Measurements from ENCODE around the gene NRG2. TPM values are rescaled to one million over a fixed set of nuclear protein-coding genes. Genes with fewer than 3 reads are reported as not detected.
A peak's percentile ranks its signal among the peaks of the same experiment; 100 is the strongest.

Gene NRG2
- 0.17 and 0.48 TPM in 2 replicates for total RNA-seq (2014; rRNA removed; shearing (Covaris generic))

DNA sequence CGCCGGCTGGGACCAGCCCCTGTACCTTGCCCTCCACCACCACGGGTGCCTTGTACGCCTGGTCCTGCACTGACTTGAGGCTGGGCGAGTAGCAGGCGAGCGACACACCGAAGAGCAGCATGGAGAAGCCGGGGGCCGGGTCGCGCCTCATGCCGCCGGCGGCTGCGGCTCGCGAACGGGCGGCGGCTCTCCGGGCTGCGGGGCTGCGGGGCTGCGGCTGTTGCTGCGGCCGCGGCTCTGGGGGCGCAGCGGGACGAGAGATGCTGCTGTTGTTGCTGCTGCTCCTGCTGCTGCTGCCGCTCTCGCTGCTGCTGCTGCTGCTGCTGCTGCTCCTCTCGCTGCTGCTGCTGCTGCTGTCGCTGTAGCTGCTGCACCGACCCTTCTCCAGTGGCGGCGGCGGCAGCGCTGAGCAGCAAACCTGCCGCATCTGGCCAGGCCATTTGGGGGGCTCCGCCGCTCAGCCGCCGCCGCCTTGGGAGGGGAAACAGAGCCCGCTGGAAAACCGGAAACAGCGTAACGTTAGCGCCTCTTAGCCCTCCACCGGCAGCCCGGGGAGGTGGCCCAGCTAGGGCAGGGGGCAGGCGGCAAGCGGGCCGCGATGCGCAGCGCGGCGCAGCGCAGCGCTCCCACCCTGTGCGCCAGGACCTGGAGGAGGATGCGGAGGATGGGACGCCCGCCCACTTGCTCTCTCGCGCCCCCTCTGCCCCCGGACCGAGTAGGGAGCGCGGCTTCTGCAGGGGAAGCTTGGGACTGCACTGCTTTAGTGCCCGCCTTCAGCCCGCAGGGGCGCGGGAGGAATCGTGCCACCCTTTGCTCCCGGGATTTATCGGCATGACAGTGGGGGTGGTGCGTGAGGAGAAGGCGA is at the start of gene NRG2:
Gene NRG2 (minus strand): TSS at position 657 of the 865 bp plus-strand sequence.
- DNase-seq (ENCODE audit: low read depth) = peak; percentile 84

DNA sequence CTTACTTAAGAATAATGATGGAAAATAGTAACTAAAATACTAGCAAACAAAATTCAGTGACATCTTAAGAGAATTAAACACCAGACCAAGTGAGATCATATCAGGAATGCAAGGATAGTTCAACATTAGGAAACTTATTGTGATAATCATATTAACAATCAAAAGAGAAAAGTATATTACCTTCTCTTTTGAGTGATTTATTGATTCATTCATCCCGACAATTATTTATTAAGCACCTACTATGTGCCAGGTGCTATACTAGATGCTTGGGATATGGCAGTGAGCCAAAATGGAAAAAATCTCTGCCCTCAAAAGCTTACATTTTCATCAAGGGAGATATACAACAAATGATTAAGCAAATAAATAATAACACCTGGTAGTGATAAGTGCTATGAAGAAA is 47.2 kb upstream of the NRG2 start:
- DNase-seq (ENCODE audit: low read depth) = no peak

DNA sequence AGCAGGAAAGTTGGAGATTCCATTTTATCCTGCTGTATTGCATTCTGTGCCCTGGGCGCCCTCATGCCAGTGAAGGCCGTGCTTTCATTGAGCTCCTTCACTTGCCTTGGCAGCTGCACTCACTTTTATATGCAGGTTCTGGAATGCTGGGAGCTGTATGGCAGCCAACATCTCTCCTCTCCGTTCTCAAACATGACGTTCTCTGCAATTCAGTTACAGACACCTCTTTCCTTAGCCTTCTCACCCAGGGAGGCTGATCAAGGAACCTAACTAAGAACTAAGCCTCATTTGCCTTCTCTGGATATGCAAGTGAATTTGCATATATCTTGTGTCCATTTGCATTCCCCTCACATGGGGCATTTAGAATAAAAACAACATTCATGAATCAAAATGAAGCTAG is 41.4 kb upstream of the NRG2 start:
- DNase-seq (ENCODE audit: low read depth) = no peak

DNA sequence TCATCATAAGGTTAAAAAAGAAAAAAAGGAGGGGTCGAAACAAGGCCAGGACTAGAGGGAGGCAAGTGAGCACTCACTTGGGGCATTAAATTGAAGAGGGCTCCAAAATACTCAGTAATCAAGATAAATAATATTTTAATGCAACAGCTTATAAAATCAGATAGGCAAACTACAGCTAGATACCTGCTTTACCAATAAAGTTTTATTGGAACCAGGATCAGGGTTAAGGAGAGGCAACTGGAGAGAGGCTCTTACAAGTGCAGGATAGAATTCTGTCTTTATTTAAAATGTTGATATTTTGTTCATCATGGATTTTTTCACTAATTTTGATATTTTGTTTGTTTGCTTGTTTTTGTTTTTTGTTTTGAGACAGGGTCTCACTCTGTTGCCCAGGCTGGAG is 40.6 kb upstream of the NRG2 start:
- DNase-seq (ENCODE audit: low read depth) = no peak

DNA sequence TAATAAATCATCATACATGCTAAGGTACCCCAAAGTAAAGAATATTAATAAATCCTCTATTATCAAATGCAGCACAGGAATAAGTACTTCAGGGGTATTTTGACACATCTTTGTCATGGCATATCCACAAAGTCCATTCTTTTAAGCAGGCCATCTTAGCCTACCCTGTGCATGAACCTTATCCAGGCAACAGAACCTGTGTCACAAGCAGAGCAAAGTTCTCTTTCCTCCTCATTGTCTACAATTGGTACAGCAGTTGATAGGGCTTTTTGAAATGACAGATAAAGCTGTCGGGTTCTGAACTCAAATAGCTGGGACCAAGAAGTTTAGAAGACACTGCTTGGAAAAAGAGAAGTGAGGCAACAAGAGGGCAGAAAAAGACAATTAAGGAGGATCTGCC is 40.0 kb upstream of the NRG2 start:
- DNase-seq (ENCODE audit: low read depth) = no peak

DNA sequence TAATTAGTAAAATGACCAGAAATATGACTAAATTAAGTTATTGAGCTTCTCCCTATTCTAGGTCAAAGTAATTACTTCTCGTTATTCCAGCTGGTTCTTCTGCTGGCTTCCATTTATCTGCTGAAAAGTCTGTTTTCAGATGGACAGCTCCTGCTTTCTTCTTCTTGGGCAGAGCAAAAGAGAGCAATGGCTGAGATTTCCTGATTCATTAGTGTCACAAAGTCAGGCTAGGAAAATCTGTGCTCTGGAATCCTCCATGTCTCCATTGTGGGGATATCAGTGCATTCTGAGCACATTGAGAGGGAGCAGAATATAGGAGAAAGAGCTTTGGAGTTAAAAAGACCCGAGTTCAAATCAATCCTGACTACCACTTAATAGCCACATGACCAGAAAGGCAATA is 33.7 kb upstream of the NRG2 start:
- DNase-seq (ENCODE audit: low read depth) = no peak

DNA sequence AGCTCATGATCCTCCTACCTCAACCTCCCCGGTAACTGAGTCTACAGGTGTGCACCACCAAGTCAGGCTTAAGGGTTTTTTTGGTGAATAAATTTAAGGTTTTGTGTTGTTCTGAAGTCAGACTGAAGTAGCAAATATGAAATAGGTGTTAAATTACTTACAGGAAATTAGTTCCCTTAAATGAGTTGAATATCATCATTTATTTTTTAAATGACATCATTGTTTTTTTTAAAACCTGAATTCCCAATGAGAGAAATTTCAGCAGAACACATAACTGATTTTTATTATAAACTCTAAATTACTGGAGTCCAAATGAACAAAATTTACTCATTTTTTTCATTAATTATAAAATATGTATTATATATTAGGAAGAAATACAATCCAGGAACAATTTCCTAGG is 33.0 kb upstream of the NRG2 start:
- no peak for DNase-seq (ENCODE audit: low read depth)

DNA sequence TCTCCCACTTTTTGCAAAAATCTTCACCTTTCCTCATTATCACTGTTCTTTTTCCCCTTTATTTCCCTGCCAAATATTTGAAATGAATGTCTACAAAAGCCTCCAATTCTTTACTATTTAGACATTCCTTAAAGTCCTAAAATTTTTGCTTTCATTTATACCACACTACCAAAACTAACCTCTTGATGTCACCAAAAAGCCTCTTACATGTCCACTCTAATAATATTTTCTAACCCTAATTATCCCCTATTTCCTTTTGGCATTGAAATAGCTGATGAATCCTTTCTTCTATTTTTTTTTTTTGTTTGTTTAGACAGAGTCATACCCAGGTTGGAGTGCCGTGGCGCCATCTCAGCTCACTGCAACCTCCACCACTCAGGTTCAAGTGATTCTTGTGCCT is 32.3 kb upstream of the NRG2 start:
- peak; percentile 12 for DNase-seq (ENCODE audit: low read depth)

DNA sequence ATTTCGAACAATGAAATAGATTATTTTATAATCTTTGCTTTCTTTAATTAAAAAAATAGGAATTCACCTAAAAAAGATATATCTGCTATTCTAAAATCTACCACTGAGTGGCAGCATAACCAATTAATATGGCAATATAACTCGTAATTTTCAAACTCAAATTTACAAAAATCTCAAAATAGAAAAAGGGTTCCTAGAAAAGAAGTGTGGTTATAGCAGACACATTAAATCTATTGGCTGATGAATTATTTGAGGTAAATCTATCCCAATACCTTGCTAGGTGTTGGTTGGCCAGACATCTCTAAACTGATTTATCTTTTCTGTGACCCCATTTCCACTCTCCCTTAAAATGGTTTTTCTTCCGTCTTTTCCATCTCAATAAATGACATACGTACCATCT is 30.2 kb upstream of the NRG2 start:
- no peak for DNase-seq (ENCODE audit: low read depth)

DNA sequence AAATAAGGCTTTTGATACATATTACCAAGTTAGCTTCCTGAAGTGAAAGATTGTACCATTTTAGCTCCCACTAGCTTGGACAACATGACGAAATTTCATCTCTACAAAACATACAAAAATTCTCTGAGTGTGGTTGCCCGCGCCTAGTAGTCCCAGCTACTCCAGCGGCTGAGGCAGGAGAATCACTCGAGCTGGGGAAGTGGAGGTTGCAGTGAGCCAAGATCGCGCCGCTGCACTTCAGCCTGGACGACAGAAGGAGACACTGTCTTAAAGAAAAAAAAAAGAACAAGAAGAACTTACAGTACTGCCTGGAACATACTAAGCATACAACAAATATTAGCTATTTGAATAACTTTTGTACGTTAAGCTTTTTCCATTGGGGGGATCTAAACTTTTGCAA is 29.7 kb upstream of the NRG2 start:
- DNase-seq (ENCODE audit: low read depth) = no peak

DNA sequence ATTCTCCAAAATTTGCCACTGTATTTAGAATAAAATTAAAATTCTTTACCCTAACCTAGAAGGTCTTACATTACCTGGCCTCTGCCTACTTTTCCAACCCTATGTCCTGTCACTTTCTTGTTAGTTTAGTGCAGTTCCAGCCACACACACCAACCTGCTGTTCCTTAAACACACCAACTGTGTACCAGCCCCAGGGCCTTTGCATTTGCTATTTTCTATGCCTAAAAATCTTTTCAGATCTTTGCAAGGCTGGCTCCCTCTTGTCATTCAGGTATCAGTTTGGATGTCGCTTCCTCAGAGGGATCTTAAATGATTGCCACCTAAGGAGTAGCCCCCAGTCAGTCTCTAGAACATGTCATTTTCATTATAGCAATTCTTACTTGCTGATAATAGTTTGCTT is 17.7 kb upstream of the NRG2 start:
- no peak for DNase-seq (ENCODE audit: low read depth)

DNA sequence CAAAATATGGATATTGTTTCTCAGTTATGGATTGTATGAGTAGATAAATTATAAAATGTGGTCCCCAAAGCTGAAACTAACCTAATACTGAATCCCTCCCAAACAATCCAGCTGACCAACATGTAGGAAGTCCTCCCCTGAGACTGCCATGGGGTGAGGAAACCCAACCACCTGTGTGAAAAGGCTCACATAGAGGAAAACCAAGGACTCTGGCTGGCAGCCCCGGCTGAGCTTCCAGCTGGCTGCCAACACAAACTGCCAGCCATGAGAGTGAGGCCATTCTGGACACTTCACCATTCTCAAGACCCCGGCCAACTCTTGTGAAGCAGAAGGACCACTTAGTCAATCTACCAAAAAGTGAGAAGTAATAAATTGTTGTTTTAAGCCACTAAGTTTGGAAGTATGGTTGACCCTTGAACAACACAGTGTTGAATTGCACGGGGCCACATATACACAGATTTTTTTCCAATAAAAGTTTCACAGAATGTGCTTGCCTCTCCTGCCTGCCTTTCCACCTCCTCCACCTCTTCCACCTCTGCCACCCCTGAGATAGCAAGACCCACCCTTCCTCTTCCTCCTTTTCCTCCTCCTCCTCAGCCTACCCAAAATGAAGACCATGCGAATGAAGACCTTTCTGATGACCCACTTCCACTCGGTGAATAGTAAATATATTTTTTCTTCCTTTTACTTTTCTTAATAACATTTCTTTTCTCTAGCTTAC is 15.3 kb upstream of the NRG2 start:
- DNase-seq (ENCODE audit: low read depth) = no peak

DNA sequence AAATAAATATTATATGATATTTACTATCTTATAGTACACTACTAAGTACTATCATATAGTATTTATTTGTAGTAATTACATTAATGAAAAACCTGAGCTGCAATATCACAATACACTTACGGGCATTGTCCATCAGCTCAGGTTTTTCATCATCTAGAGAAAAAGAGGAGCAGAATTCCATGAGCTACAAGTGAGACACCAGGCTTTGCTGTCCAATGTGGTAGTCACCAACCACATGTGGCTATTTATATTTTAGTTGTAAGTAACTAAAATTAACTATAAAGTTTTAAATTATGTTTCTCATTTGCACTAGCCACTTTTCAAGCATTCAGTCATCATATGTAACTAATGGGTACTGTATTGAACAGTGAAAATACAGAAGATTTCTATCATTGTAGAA is 13.8 kb upstream of the NRG2 start:
- no peak for DNase-seq (ENCODE audit: low read depth)

DNA sequence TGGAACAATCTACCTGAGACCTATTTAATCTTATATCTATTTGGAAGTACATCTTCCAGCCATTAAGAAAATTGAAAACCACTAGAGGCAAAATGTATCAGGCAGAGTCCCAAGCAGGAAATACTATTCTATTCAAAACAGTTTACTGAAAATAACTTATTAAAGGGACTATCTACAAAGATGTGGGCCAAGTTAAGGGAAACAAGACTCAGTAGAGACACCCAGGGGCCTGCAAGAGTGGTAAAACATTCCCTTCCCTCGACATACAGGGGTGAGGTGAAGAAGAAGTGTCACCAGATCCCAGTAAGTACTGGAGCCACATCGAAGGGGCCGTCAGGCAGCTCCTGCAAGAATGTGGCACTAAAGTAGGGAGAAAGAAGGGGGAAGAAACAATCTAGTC is 12.1 kb upstream of the NRG2 start:
- no peak for DNase-seq (ENCODE audit: low read depth)

DNA sequence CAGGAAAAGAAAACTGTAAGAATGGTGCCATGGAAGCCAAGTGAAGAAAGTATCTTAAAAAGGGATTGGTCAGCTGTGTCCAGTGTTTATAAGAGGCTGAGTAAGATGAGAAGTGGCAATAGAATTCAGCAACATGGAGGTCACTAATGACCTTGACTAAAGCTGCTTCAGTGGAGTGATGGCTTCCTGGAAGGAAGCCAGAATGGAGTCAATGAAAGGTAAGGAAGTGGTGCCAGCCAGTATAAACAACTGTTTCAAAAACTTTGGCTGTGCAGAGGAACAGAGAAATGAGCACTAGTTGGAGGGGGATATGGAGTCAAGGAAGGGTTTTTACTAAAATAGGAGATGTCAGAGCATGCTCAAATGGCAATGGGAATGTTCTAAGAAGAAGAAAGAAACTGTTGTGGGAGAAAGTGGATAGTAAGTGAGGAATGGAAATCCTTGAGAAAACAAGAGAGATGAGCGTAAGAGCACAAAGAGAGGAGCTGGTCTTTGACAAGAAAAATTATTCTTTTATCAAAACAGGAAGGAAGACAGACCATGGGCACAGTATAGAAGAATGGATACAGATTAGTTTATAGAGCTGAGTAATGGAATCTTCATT is 11.1 kb upstream of the NRG2 start:
- peak; percentile 56 for DNase-seq (ENCODE audit: low read depth)

DNA sequence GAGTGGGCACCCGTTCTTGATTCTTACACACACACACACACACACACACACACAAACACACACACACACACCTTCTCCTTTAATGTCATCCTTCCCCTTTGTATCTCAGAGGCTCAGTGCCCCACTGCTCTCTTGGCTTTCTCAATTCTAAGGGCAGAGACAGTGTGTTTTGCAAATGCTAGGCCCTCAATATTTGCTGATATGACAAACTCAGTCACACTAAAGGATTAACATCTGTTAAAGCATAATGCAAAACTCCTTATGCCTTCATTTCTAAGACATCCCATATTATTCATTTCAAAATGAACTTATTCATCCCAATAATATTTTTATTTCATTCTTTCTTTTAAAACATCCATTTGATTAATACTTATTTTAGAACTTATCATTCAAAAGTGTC is 8.9 kb upstream of the NRG2 start:
- DNase-seq (ENCODE audit: low read depth) = no peak

DNA sequence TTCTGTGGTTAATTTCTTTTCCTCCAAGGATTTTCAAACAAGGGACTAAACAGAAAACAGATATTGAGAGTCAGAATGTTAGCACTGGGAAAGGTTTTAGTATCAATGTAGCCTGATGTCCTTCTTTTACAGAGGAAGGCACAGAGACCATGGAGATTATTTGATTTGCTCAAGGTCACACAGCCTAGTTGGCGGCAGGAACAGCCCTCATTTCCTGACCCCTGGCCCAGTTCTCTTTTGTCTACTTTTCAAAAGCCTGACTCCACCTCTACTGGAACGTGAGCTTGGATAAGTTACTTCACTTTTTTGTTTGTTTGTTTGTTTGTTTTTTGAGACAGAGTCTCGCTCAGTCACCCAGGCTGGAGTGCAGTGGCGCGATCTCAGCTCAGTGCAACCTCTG is 6.6 kb upstream of the NRG2 start:
- DNase-seq (ENCODE audit: low read depth) = no peak

DNA sequence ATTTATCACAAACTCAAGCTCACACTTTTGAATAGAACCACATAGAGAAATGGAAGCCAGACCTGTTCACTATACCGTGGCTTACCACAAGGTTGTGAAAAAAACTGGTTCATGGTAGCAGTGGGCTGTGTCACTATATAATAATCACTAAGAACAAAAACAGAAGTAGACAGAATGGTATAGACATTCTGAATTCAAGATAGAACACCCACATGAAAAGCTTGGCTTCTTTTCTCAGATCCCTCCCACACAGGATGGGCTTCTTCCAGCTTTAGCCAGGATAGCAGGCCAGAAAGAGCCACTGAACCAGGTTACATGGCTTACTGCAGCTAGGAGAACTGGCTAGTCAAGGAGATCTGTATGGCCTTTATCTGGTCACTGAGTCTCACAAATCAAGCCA is 6.1 kb upstream of the NRG2 start:
- no peak for DNase-seq (ENCODE audit: low read depth)

DNA sequence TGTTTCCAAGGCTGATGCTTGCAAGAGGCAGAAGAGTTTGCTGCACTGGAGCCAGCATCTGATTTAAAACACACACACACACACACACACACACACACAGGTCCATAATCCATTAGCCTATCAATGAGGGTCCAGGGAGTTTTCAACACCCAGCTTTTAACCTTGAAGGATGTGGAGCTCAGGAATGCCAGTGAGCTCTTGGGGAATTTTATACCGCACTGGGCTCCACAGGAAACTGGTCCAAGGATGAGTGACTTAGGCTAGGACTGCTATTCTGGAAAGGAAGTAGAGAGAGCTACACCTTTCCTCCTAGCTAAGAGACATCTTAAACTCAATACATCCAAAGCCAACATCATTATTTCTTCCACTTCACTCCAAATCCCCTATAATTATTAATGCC is 942 bp upstream of the NRG2 start:
- no peak for DNase-seq (ENCODE audit: low read depth)

DNA sequence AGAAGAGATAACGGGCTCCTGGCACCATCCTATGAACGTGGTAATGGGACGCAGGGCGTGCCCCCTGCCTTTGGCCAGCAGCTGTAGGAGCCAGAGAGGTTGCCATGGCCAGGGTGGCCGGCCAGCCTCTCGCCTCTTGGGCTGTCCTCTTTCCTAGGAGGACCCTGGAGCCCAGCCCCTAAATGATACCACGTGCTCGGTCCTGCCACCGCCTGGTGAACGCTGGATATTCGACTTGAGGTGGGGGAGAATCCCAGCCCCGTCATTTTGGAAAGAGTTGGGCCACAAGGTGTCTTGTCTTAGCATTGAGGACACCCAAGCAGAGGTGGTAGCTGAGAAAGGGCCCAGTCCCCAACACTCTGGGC is 391 bp upstream of the NRG2 start:
- DNase-seq (ENCODE audit: low read depth) = peak; percentile 27

DNA sequence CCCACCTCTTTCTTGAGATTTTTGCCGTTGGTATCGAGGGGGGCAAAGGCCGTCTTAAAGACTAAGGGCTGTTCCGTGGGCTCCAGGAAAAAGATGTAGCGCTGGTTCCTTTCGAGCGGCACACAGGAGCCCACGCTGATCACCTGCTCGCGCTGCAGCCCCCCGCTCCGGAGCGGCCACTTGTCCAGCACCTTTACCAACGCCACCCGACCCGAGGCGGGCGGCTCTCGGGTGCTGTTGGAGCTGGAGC is 781 bp downstream of the NRG2 start:
- DNase-seq (ENCODE audit: low read depth) = no peak

DNA sequence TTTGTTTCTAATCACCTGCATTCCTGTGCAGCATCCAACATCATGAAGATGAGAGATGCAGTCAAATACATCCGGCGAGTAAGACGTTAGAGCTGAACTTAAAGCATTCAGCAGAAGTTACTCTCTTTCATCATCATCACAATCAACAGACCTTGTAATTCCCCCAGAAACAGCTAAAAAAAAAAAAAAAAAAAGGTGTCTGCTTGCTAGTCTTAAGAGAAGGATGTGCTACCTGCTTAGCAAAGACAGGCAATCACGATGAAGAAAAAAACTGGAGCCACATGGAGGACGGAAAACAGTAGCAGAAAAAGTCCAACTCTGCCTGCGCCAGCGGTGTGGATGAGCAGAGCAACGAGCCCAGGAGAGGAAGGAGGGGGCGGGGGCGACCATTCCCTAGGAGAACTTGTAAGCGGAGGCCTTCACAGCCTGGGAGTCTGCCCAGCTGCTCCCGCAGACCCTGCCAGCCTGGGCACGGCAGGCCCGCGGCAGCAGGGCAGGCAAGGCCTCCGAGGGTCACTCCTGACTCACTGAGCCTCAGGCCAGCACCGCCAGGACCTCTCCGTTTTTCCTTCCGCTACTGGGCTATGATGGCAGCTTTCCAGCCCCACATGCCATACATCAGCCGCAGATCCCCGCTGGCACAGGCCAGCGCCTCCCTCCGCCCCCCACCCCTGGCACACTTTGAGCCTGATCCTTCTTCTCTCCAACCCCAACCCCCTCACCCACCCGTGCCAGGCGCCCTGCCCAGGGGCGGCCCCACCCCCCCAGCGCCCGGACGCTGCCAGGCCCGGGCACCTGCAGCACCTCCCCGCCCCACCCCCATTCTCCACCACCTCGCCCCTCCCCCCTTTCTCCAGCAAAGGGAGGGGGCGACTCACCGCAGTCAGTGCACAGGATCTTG is 1.4 kb downstream of the NRG2 start:
- DNase-seq (ENCODE audit: low read depth) = peak; percentile 72

Measured in Daoy (cell line).